H9 (cell line): ENCODE data around the gene TMEM79. TPM values are rescaled to one million over a fixed set of nuclear protein-coding genes. Genes with fewer than 3 reads are reported as not detected.

Experiments
- DNase-seq: peaks from one replicate; pipeline ENCODE4 v3.0.0-alpha.2; 2017
- H2AFZ ChIP-seq: one replicate; pipeline ENCODE4 v1.6.1; 2013; ENCODE audit warnings: mild to moderate bottlenecking, low read length, control low read depth, moderate library complexity
- H2AK5ac ChIP-seq: 2 replicates; pipeline ENCODE4 v1.6.1; 2013; ENCODE audit warnings: low read length, control low read depth, mixed read lengths; ENCODE audit not compliant: insufficient read length
- H2BK120ac ChIP-seq: one replicate; pipeline ENCODE4 v1.6.1; 2013; ENCODE audit warnings: low read depth, mild to moderate bottlenecking, low read length, control low read depth, inconsistent platforms; ENCODE audit not compliant: poor library complexity, severe bottlenecking
- H2BK12ac ChIP-seq: 2 replicates; pipeline ENCODE4 v1.6.1; 2013; ENCODE audit warnings: low read length, control low read depth, mixed read lengths, low read depth; ENCODE audit not compliant: insufficient read length
- H2BK15ac ChIP-seq: 2 replicates; pipeline ENCODE4 v1.6.1; 2013; ENCODE audit warnings: low read depth, low read length, control low read depth
- H2BK20ac ChIP-seq: one replicate; pipeline ENCODE4 v1.6.1; 2013; ENCODE audit warnings: low read depth, mild to moderate bottlenecking, low read length, control low read depth, inconsistent platforms; ENCODE audit not compliant: poor library complexity, severe bottlenecking
- H2BK5ac ChIP-seq: 2 replicates; pipeline ENCODE4 v1.6.1; 2013; ENCODE audit warnings: low read length, control low read depth, mixed read lengths; ENCODE audit not compliant: insufficient read length
- H3K14ac ChIP-seq: 2 replicates; pipeline ENCODE4 v1.6.1; 2013; ENCODE audit warnings: low read length, control low read depth; ENCODE audit not compliant: insufficient read depth
- H3K18ac ChIP-seq: 2 replicates; pipeline ENCODE4 v1.6.1; 2013; ENCODE audit warnings: low read depth, mild to moderate bottlenecking, mixed read lengths, low read length, control low read depth; ENCODE audit not compliant: insufficient read length
- H3K23ac ChIP-seq: 2 replicates; pipeline ENCODE4 v1.6.1; 2013; ENCODE audit warnings: low read length, control low read depth, mixed read lengths, low read depth; ENCODE audit not compliant: insufficient read length
- H3K23me2 ChIP-seq: 2 replicates; pipeline ENCODE4 v1.6.1; 2013; ENCODE audit warnings: low read depth, mild to moderate bottlenecking, mixed read lengths, low read length, control low read depth; ENCODE audit not compliant: insufficient read length, poor library complexity, severe bottlenecking
- H3K27ac ChIP-seq: 2 replicates; pipeline ENCODE4 v1.5.1; 2013; ENCODE audit warnings: low read length, control low read depth, mixed read lengths, low read depth; ENCODE audit not compliant: insufficient read length
- H3K27me3 ChIP-seq: 2 replicates; pipeline ENCODE4 v1.6.1; 2013; ENCODE audit warnings: low read length, control low read depth, inconsistent platforms; ENCODE audit not compliant: insufficient read depth
- H3K4ac ChIP-seq: 2 replicates; pipeline ENCODE4 v1.6.1; 2013; ENCODE audit warnings: low read depth, mild to moderate bottlenecking, control low read depth, inconsistent platforms, low read length, moderate library complexity
- H3K4me1 ChIP-seq: 2 replicates; pipeline ENCODE4 v1.6.1; 2013; ENCODE audit warnings: low read length, control low read depth, inconsistent platforms; ENCODE audit not compliant: insufficient read depth
- H3K4me2 ChIP-seq: 2 replicates; pipeline ENCODE4 v1.6.1; 2013; ENCODE audit warnings: low read length, control low read depth, mixed read lengths; ENCODE audit not compliant: insufficient read length, insufficient read depth
- H3K56ac ChIP-seq: 2 replicates; pipeline ENCODE4 v1.6.1; 2013; ENCODE audit warnings: low read depth, mild to moderate bottlenecking, mixed read lengths, low read length, control low read depth; ENCODE audit not compliant: insufficient read length
- H3K79me1 ChIP-seq: 2 replicates; pipeline ENCODE4 v1.6.1; 2013; ENCODE audit warnings: low read depth, mild to moderate bottlenecking, moderate library complexity, low read length, control low read depth, inconsistent platforms; ENCODE audit not compliant: insufficient read depth, poor library complexity, severe bottlenecking
- H3K79me2 ChIP-seq: 2 replicates; pipeline ENCODE4 v1.6.1; 2013; ENCODE audit warnings: low read length, control low read depth, inconsistent platforms; ENCODE audit not compliant: insufficient read depth
- H3K9ac ChIP-seq: 2 replicates; pipeline ENCODE4 v1.6.1; 2013; ENCODE audit warnings: low read length, control low read depth, mixed read lengths; ENCODE audit not compliant: insufficient read length; ENCODE audit errors: extremely low read depth
- H3K9me3 ChIP-seq: one replicate; pipeline ENCODE4 v1.6.1; 2013; ENCODE audit warnings: low read depth, low read length, inconsistent platforms; ENCODE audit not compliant: control insufficient read depth
- H3T11ph ChIP-seq: one replicate; pipeline ENCODE4 v1.6.1; 2013; ENCODE audit warnings: mild to moderate bottlenecking, low read length, control low read depth, inconsistent platforms
- H4K20me1 ChIP-seq: one replicate; pipeline ENCODE4 v1.6.1; 2013; ENCODE audit not compliant: control insufficient read depth, insufficient read length, insufficient read depth
- H4K5ac ChIP-seq: 2 replicates; pipeline ENCODE4 v1.6.1; 2013; ENCODE audit warnings: low read depth, mild to moderate bottlenecking, mixed read lengths, low read length, control low read depth; ENCODE audit not compliant: insufficient read length
- H4K8ac ChIP-seq: replicated peaks from 2 replicates; pipeline ENCODE4 v1.6.1; 2013; ENCODE audit warnings: low read length, control low read depth, mixed read lengths, low read depth; ENCODE audit not compliant: insufficient read length
- H4K91ac ChIP-seq: 2 replicates; pipeline ENCODE4 v1.6.1; 2013; ENCODE audit warnings: low read depth, mild to moderate bottlenecking, moderate library complexity, mixed read lengths, low read length, control low read depth; ENCODE audit not compliant: insufficient read length
- H3K27ac Mint-ChIP-seq, 3 experiments: 2 replicates in 2 of 3; 3 replicates in 1 of 3; pipeline ENCODE4 v1.8.0; 2020 to 2021; ENCODE audit warnings: mixed read lengths in 3 of 3, mild to moderate bottlenecking in 1 of 3, moderate library complexity in 1 of 3
- H3K27me3 Mint-ChIP-seq: 2 replicates; pipeline ENCODE4 v1.8.0; 2021; ENCODE audit warnings: low read depth, mild to moderate bottlenecking, moderate library complexity, mixed read lengths
- H3K36me3 Mint-ChIP-seq, 3 experiments: 2 replicates in 2 of 3; 3 replicates in 1 of 3; pipeline ENCODE4 v1.8.0; 2020 to 2021; ENCODE audit warnings: low read depth in 3 of 3, mixed read lengths in 3 of 3; ENCODE audit not compliant: insufficient read depth in 1 of 3
- H3K4me1 Mint-ChIP-seq, 2 experiments: 2 replicates each; pipeline ENCODE4 v1.8.0; 2020; ENCODE audit warnings: mixed read lengths in 2 of 2
- H3K4me3 Mint-ChIP-seq, 2 experiments: 2 replicates in 1 of 2; 3 replicates in 1 of 2; pipeline ENCODE4 v1.8.0; 2020 to 2021; ENCODE audit warnings: mild to moderate bottlenecking in 2 of 2, mixed read lengths in 2 of 2, moderate library complexity in 1 of 2
- H3K9me3 Mint-ChIP-seq, 2 experiments: 2 replicates in 1 of 2; 3 replicates in 1 of 2; pipeline ENCODE4 v1.8.0; 2020; ENCODE audit warnings: mild to moderate bottlenecking in 2 of 2, mixed read lengths in 2 of 2, moderate library complexity in 1 of 2
- WGBS: extraction: QIAGEN DNeasy Blood & Tissue Kit; methylation state at CpG from one replicate; pipeline ENCODE4 v1.1.7; 2013; ENCODE audit warnings: missing lambda C conversion rate, low lambda C conversion rate, mixed read lengths; ENCODE audit not compliant: insufficient read length; ENCODE audit errors: extremely low coverage; 5-methylcytosine and 5-hydroxymethylcytosine counted together
- total RNA-seq: library from RNA; stranded (reverse); gene quantifications from 2 replicates; pipeline ENCODE4 v1.2.1, GENCODE V29; 2021
- TF ChIP-seq, protein P1 (sequence below): fragments of 200-600 bp; sonication (generic); conservative IDR thresholded peaks from 3 replicates; pipeline ENCODE4 v1.8.0; 2021; ENCODE audit warnings: antibody characterized with exemption, mild to moderate bottlenecking

The TMEM79 gene
- total RNA-seq, 1 experiment from 2014 or later = 2.6 TPM

- Histone ChIP-seq H3K23ac (no peak overlapping the region), H3K4me1 (no peaks in the 10 kb centered on the region), H4K91ac (no peak overlapping the region), H3K79me1 (no peaks in the 10 kb centered on the region), H2AK5ac (no peak overlapping the region), H3K4me2 (no peak overlapping the region), H4K8ac (no peak overlapping the region), H3T11ph (no peak overlapping the region), H3K79me2 (no peaks in the 10 kb centered on the region), H2BK15ac (no peak overlapping the region), H3K23me2 (no peaks in the 10 kb centered on the region), H3K9me3 (no peaks in the 10 kb centered on the region), H3K56ac (no peak overlapping the region), H3K27me3 (no peaks in the 10 kb centered on the region), H3K9ac (no peak overlapping the region), H2BK120ac (no peak overlapping the region), H2BK5ac (no peak overlapping the region), H2BK20ac (no peak overlapping the region), H4K5ac (no peak overlapping the region), H3K14ac (no peak overlapping the region), H3K18ac (no peak overlapping the region), H4K20me1 (no peaks in the 10 kb centered on the region), H3K4ac (no peak overlapping the region), H2BK12ac (no peak overlapping the region), H2AFZ (no peak overlapping the region), H3K27ac (no peak overlapping the region)
- Mint-ChIP-seq H3K27me3 (no peaks in the 10 kb centered on the region), H3K4me1 (peaks cover 0 to 2% of the 10 kb centered on the region in 2 experiments; a peak in 2 of 4 replicates), H3K27ac (no peak overlapping the region), H3K9me3 (no peaks in the 10 kb centered on the region), H3K4me3 (no peak overlapping the region), H3K36me3 (peaks cover 24 to 65% (median 64%) of the 10 kb centered on the region in 3 experiments; a peak in 6 of 7 replicates)
- no peak for DNase-seq
- WGBS = no CpG with 5 or more reads among the region's 12 CpGs
- TF ChIP-seq, protein P1, sequence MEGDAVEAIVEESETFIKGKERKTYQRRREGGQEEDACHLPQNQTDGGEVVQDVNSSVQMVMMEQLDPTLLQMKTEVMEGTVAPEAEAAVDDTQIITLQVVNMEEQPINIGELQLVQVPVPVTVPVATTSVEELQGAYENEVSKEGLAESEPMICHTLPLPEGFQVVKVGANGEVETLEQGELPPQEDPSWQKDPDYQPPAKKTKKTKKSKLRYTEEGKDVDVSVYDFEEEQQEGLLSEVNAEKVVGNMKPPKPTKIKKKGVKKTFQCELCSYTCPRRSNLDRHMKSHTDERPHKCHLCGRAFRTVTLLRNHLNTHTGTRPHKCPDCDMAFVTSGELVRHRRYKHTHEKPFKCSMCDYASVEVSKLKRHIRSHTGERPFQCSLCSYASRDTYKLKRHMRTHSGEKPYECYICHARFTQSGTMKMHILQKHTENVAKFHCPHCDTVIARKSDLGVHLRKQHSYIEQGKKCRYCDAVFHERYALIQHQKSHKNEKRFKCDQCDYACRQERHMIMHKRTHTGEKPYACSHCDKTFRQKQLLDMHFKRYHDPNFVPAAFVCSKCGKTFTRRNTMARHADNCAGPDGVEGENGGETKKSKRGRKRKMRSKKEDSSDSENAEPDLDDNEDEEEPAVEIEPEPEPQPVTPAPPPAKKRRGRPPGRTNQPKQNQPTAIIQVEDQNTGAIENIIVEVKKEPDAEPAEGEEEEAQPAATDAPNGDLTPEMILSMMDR = no peak
Measured at GRCh38 chr1:156236164-156236563, 48.0 kb upstream of the TMEM79 start.
